ENCODE data around the gene BSG.

Gene BSG

GRCh38 chr19:589693-590395, 17.4 kb downstream of the BSG start, which contains the start of gene HCN2:
Gene HCN2, plus strand, starts transcription at chr19:589881. Its CDS starts 65 bp downstream, at chr19:589946.
- H3K27me3 ChIP-seq (ENCODE audit: control insufficient read depth, low read length): peaks cover 18% of the 10 kb centered on the region
- H4K20me1 ChIP-seq (ENCODE audit: control insufficient read depth, insufficient read depth, low read depth, low read length): peaks cover 4% of the 10 kb centered on the region; the same call in 1 of the 2 replicates
- H3F3A ChIP-seq (ENCODE audit: control insufficient read depth, insufficient read depth): no peaks in the 10 kb centered on the region
- H3K36me3 ChIP-seq (ENCODE audit: control insufficient read depth, low read length): no peaks in the 10 kb centered on the region
- H3K4me1 ChIP-seq (ENCODE audit: control insufficient read depth, low read length): peaks cover 11% of the 10 kb centered on the region
- H3K79me2 ChIP-seq (ENCODE audit: control insufficient read depth, low read length): no peaks in the 10 kb centered on the region
- H3K4me2 ChIP-seq (ENCODE audit: low read length): no peak within 1 kb of the TSS
- H3K9me3 ChIP-seq (ENCODE audit: control insufficient read depth, insufficient read depth, low read length): no peaks in the 10 kb centered on the region
- H3K9me2 ChIP-seq (replicated peaks; ENCODE audit: control insufficient read depth, low read length): no peaks in the 10 kb centered on the region
- TF ChIP-seq CTCF (IDR thresholded peaks at IDR 0.05; ENCODE audit: low read depth, low read length, poor library complexity, severe bottlenecking): no peak
- no peak for TF ChIP-seq EZH2phosphoT487 (IDR thresholded peaks at IDR 0.05; ENCODE audit: borderline replicate concordance, low read length)
- H3K27ac ChIP-seq (ENCODE audit: low read depth, low read length): no peak within 1 kb of the TSS
- no peak within 1 kb of the TSS for H3K4me3 ChIP-seq (ENCODE audit: low read length)

DNA sequence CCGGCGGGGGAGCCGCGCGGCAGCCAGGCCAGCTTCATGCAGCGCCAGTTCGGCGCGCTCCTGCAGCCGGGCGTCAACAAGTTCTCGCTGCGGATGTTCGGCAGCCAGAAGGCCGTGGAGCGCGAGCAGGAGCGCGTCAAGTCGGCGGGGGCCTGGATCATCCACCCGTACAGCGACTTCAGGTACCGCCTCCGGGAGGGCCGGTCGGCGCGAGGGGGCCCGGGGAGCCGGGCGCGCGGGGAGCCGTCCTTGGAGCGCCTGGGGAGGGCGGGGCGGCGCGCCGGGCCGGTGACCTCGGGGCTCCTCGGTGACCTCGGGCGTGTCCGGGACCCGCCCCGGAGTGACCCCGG, 18.0 kb downstream of the BSG start:
- H3K4me3 ChIP-seq (ENCODE audit: low read length): no peak overlapping the region
- 0 out of 2 replicates have a peak, but pooled peaks cover 3% of the 10 kb centered on the region for H4K20me1 ChIP-seq (ENCODE audit: control insufficient read depth, insufficient read depth, low read depth, low read length)
- no peaks in the 10 kb centered on the region for H3K9me3 ChIP-seq (ENCODE audit: control insufficient read depth, insufficient read depth, low read length)
- no peaks in the 10 kb centered on the region for H3K79me2 ChIP-seq (ENCODE audit: control insufficient read depth, low read length)
- TF ChIP-seq EZH2phosphoT487 (IDR thresholded peaks at IDR 0.05; ENCODE audit: borderline replicate concordance, low read length): peak; percentile 72; the same call in 1 of the 2 replicates
- TF ChIP-seq CTCF (IDR thresholded peaks at IDR 0.05; ENCODE audit: low read depth, low read length, poor library complexity, severe bottlenecking): no peak
- H3K27me3 ChIP-seq (ENCODE audit: control insufficient read depth, low read length): peaks cover 18% of the 10 kb centered on the region
- peaks cover 11% of the 10 kb centered on the region for H3K4me1 ChIP-seq (ENCODE audit: control insufficient read depth, low read length)
- H3K27ac ChIP-seq (ENCODE audit: low read depth, low read length): no peak overlapping the region
- no peaks in the 10 kb centered on the region for H3F3A ChIP-seq (ENCODE audit: control insufficient read depth, insufficient read depth)
- H3K36me3 ChIP-seq (ENCODE audit: control insufficient read depth, low read length): no peaks in the 10 kb centered on the region
- H3K4me2 ChIP-seq (ENCODE audit: low read length): no peak overlapping the region
- no peaks in the 10 kb centered on the region for H3K9me2 ChIP-seq (replicated peaks; ENCODE audit: control insufficient read depth, low read length)

DNA sequence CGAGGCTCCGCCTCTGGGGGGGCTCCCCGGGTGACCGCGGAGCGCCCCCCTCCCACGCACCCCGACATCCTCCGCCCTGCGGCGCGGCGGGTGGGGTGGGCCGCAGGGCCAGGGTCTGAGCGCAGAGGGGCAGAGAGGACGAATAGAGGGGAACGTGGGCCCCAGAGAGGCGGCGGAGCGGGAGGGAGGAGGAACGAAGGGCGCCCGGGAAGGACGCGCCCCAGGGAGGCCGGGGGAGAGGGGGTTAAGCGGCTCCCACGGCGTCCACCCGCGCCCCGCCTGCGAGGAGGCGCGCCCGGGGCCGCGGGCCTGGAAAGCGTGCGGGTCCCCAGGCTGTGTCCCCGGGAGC, 18.3 kb downstream of the BSG start:
- Histone ChIP-seq H3K27ac (ENCODE audit: low read depth, low read length) (no peak overlapping the region), H3K4me2 (ENCODE audit: low read length) (no peak overlapping the region), H3K9me2 (replicated peaks; ENCODE audit: control insufficient read depth, low read length) (no peaks in the 10 kb centered on the region), H3F3A (ENCODE audit: control insufficient read depth, insufficient read depth) (no peaks in the 10 kb centered on the region), H3K79me2 (ENCODE audit: control insufficient read depth, low read length) (no peaks in the 10 kb centered on the region), H3K36me3 (ENCODE audit: control insufficient read depth, low read length) (no peaks in the 10 kb centered on the region), H3K4me3 (ENCODE audit: low read length) (no peak overlapping the region), H4K20me1 (ENCODE audit: control insufficient read depth, insufficient read depth, low read depth, low read length) (0 out of 2 replicates have a peak, but pooled peaks cover 3% of the 10 kb centered on the region), H3K4me1 (ENCODE audit: control insufficient read depth, low read length) (peaks cover 11% of the 10 kb centered on the region), H3K9me3 (ENCODE audit: control insufficient read depth, insufficient read depth, low read length) (no peaks in the 10 kb centered on the region), H3K27me3 (ENCODE audit: control insufficient read depth, low read length) (peaks cover 18% of the 10 kb centered on the region)
- TF ChIP-seq EZH2phosphoT487 (IDR thresholded peaks at IDR 0.05; ENCODE audit: borderline replicate concordance, low read length) (no peak), CTCF (IDR thresholded peaks at IDR 0.05; ENCODE audit: low read depth, low read length, poor library complexity, severe bottlenecking) (no peak)
